SH-SY5Y (cell line): ENCODE measurements around the gene BMP8A.

Source experiments
- GATA2 ChIP-seq: IDR thresholded peaks from 2 replicates; pipeline ENCODE4 v1.6.1; 2011; ENCODE audit warnings: mild to moderate bottlenecking, low read depth, low read length
- GATA3 ChIP-seq: IDR thresholded peaks from 2 replicates; pipeline ENCODE4 v1.6.1; 2011; ENCODE audit warnings: low read depth, mild to moderate bottlenecking, low read length, moderate library complexity

The BMP8A gene

DNA sequence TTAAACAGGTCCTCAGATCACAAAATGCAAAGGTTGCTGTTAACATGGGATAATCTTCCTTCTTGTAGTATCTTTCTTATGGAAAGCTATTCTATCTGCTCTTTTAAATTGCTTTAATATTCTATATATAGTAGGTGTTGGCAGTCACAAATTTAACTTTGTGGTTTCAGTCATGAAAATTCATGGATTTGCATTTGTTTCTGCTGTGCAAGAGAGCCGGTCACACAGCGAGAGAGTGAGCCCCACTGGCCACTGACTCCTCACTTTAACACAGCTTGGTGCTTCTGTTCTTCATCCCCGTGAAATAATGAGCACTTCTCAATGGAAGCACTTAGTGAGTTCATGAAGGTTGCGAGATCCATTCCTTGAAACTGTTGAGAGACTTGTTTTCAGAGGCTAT, 18.1 kb upstream of the BMP8A start:
- TF ChIP-seq GATA2: no peak
- no peak for TF ChIP-seq GATA3

DNA sequence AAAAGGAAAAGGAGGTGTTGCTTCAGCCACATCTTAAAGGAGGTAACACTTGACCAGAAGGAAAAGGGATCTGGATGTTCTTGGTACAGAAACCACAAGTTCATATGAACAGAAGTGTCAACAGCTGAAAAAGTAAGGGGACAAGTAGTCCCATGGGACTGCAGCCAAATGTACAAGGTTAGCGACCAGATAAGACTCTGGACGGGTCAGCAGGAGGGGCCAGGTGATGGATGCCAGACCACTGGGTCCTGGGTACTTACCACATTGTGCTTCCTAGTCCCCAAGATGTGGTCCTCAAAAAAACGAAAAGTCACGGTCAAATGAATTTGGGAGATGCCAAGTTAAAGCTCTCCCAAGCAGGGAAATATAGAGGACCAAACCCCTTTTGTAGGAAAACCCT, 16.6 kb upstream of the BMP8A start:
- TF ChIP-seq GATA2 (no peak), GATA3 (no peak)

DNA sequence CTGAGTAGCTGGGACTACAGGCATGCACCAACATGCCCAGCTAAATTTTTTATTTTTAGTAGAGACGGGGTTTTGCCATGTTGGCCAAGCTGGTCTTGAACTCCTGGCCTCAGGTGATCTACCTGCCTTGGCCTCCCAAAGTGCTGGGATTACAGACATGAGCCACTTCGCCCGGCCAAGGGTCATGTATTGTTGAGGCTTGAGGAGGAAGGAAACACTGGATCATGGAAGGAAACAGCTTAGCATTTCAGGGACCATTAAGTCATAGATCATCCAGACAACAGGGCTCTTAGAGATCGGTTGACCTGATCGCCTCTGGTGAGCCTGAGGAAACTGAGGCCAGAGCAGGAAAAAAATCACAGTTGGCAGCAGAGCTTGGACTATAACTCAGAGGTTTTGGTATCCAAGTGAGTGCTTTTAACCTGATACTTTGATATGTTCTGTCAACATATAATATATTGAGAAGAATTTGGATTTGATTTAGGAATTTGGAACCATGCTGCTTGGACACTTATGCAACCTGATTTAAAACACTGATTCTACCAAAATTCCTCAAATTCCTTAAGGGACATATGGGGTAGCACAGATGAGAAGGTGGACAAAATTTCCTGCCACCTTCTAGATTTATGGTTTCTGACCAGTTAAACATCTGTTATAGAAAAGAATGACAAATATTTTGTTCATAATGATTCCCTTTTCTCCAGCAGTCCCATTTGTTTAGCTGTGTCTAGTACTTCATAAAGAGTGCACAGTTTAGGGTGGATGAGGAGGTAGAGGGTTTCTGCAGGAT, 13.1 kb upstream of the BMP8A start:
- TF ChIP-seq GATA2: no peak
- no peak for TF ChIP-seq GATA3

DNA sequence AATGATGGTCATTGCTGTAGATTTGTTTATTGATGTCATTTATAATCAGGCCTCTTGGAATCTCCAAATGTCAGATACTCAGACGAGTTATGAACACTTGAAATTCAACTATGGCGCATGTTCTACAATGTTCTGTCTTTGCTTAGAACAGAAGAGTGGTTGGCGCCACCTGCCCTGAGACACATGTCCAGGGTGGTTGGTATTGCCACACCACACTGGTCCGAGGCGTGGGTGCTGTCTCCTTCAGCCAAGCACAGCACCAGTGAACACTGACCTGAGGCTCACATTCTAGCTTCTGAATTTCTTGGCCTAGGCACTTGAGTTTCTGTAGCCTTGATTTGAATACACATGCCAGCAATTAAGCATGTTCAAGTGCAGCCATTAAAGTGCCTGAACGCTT, 10.1 kb upstream of the BMP8A start:
- TF ChIP-seq GATA2: no peak
- TF ChIP-seq GATA3: no peak

DNA sequence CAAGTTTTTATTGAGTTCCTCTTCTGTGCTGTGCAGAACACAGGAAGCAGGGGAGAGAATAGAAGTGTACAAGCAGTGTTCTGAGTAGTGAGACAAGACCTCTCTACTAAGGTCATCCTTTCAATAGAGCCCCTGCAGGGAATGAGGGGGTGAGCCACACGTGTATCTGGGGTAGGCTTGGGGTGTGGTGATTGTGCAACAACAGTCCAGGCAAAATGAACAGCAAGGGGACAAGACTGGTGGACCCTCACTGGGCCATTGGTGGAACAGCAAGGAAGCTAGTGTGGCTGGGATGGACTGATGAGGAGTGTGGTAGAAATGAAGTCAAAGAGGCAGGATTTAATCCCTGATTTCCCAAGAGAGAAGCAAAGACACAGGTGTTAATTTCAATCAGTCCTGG, 8.2 kb upstream of the BMP8A start:
- no peak for TF ChIP-seq GATA3
- TF ChIP-seq GATA2: no peak

DNA sequence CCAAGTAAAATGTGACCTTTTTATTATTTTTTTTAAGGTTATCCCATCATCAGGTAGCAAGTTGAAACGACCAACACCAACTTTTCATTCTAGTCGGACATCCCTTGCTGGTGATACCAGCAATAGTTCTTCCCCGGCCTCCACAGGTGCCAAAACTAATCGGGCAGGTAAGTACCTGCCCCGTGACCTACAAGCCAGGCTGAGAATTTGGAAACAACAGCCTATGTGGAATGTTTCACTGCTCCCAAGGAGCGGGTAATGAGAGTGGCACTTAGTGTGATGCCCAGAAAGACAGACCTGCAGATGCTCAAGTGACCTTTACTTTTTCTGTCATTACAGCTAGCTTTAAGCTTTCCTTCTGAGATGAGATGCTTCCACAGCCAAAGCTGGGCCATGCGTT, 6.9 kb upstream of the BMP8A start:
- no peak for TF ChIP-seq GATA3
- TF ChIP-seq GATA2: no peak

DNA sequence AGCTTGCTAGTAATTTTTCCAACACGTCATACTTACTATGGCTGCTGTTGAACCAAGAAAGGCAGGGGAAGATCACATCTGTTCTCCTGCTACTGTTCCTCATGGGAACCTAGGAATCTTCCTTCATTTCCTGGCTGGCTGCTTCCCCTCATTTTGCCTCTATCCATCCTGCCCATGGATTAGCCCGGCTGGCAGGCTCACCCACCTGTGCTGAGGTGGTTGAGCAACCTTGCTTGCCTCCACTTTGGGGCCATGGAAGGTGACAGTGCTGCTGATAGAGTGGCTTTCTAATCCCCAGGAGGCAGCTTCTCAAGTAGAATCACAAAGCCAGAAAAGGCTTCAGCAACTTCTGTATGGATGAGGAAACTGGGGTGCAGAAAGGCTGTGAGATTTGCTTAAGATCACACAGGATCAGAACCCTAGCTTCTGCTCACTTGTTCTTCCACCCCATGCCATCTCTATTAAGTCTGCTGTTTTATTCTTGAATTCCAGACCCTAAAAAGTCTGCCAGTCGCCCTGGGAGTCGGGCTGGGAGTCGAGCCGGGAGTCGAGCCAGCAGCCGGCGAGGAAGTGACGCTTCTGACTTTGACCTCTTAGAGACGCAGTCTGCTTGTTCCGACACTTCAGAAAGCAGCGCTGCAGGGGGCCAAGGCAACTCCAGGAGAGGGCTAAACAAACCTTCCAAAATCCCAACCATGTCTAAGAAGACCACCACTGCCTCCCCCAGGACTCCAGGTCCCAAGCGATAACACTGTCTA, 6.2 kb upstream of the BMP8A start:
- no peak for TF ChIP-seq GATA2
- TF ChIP-seq GATA3: no peak

DNA sequence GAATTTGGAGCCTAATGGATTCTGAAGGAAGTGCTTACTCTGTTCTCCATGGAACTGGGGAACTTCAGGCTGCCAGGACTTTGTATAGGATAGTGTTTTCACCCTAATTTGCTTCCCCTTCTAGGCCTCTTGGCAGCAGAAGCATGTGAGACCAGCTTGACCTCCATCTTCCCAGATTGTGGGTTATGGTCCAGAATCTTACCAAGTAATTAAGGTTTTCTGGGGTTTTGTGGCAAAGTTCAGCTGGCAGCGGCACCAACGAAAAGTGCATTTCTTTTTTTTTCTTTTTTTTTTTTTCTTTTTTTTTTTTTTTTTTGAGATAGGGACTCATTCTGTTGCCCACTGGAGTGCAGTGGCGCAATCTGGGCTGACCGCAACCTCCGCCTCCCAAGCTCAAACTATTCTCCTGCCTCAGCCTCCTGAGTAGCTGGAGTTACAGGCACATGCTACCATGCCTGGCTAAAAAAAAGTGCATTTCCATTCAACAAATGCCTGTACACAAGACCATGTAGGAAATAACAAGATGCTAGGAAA, 3.4 kb upstream of the BMP8A start:
- no peak for TF ChIP-seq GATA2
- no peak for TF ChIP-seq GATA3

DNA sequence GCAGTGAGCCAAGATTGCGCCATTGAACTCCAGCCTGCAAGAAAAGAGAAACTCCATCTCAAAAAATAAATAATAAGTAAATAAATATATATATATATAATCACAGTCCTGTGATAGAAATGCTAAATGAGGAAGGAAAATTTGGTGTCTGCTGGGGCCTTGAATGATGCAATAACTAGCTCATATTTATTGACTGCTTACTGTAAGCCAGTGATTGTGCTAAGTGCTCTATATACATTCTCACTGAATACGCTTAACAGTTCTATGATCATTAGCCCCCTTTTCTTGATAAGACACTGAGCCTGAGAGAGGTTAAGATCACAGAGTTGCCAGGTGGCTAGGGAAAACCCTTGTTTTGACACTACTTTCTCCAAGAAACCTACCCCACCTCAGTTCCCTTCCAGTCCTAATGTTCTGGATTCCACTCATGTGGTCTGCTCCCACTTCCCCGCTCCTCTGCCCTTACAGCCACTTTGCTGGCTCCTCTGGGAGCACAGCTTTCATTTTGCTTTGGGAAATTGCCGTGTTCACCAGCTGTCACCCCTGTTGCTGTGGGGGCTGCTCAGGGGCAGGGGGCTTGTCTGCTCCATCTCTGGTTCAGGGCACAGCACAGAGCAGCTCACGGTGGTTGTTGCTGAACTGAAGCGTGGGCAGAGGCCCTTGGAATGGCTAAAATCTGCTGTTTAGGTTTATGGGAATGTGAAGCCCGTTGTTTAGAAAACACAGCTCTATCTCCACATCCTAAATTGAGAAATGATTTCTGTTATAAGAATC, 2.5 kb upstream of the BMP8A start:
- TF ChIP-seq GATA3 (no peak), GATA2 (no peak)

DNA sequence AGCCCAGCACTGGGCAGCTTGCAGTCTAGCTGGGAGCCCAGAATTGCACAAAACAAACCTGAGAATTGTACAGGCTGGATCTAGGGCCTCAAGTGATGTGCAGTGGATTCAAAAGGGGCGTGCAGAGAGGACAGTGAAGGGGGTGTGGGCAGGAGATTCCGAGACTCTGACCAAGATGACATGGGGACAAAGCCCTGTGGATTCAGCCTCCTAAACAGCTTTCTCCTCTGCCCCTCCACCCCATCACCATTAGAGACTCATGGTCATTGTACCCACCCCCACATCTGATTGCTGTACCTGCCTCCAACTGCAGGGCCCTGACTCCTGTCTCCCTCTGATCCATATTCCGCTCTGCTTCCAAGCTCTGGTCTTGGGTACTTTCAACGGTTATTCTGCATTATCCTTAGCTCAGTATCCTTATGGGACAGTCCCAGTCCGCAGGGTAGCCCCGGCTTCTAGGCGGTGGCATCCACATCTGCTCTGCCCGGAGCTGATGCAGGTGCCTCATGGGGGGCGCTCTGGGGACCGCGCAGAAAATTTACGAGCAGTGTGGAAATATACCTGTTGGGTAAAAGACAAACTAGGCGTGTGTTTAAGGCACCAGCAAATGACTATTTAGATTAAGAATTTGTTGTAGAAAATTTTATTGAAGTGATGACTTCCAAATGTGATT, 1.7 kb upstream of the BMP8A start:
- TF ChIP-seq GATA3 (no peak), GATA2 (no peak)

DNA sequence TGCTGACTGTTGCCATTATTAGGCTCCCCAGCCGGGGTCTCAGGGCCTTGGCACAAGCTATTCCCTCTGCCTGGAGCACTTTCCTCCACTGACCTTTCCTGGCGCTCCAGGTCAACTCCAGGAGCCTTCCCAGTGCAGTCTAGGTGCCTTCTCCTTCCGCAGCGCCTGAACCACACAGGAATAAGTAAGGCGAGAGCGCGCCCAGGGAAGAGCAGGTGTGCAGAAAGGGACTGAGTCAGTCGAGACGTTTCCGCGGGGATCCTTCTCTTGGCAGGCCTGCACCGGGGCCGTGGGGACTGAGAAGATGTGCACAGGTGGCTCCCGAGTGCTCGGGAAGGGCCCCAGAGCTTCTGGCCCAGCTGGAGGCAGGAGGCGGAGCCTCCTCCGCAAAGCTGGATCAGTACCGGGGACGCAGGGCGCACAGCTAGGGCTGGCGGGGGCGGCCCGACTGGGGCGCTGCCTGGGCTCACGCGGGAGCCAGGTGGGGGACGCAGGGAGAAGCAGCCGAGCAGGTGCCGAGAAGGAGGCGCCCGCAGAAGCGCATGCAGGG, 765 bp upstream of the BMP8A start:
- TF ChIP-seq GATA2: no peak

DNA sequence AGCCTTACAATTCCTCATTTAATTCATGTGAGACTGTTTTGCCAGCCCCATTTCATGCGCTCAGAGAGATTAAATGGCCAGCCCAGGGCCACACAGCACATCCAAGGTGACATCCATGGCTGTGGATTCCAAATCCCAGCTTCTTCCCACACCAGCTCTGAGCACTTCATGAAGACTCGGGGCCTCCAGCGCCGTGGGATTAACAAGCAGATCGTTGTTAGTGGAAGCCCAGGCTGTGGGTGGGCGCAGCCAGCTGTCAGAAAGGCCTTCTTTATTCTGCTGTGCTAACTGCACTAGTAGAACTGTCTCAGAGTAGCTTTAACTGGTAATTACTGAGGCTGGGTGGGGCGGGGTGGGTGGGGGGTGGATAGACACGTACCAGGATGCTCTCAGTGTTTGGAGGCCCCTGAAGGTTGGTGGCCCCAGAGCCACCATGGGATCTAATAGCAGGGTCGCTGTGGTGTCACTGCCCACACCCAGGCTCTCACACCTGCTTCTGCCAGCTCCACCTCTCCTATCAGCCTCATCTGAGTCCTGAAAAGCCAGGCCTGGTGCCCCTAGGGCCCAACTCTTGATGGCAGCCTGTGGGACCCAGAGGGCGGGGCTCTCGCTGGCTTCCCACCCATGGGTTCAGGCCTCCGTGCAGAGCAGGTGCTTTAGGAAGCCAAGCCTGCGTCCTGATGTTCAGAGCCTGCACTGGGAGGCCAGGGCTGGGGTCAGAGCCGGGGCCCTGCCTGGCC, 3.4 kb downstream of the BMP8A start:
- TF ChIP-seq GATA2: no peak
- no peak for TF ChIP-seq GATA3

DNA sequence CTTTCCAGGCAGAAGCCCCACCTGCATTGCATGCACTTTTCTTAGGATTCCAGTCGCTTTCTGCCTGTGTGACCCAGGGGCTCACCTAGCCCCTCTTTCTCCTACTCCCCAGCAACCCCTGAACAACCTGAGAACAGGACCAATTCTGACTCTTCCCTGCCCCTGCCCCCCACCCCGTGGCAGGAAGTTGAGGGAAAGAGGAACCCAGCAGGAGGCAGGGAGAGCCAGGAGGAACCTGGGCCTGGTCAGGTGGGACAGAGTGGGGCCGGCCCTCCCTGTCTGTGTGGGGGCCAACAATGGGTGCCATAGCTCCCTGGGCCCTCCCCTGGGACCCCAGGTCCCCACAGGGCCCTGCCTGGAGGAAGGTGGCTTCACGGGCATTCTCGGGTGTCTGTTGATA, 6.1 kb downstream of the BMP8A start:
- TF ChIP-seq GATA3 (no peak), GATA2 (no peak)
